Fibroblast of the aortic adventitia (primary cell): ENCODE results near the gene PTPN1. TPM values are rescaled to one million over a fixed set of nuclear protein-coding genes. Genes with fewer than 3 reads are reported as not detected.

Experiments
- DNase-seq: peaks from one replicate; pipeline ENCODE4 v3.0.0-alpha.2; 2010; ENCODE audit warnings: low read depth
- H3K4me3 ChIP-seq: 2 replicates; pipeline ENCODE4 v1.5.1; 2011; ENCODE audit warnings: low read depth, mild to moderate bottlenecking, control low read depth, low read length, moderate library complexity
- total RNA-seq: library from RNA; depleted of rRNA; stranded (reverse); fragments of >200 nt; gene quantifications from 2 replicates; pipeline ENCODE4 v1.2.3, GENCODE V29; 2012; ENCODE audit warnings: low replicate concordance
- TF ChIP-seq, protein P1 (sequence below): IDR thresholded peaks from 2 replicates; pipeline ENCODE4 v1.5.1; 2011; ENCODE audit warnings: mild to moderate bottlenecking, low read length, control low read depth, inconsistent platforms; ENCODE audit not compliant: insufficient read depth

Gene PTPN1
- total RNA-seq, 1 donor: 19.9 TPM

DNA sequence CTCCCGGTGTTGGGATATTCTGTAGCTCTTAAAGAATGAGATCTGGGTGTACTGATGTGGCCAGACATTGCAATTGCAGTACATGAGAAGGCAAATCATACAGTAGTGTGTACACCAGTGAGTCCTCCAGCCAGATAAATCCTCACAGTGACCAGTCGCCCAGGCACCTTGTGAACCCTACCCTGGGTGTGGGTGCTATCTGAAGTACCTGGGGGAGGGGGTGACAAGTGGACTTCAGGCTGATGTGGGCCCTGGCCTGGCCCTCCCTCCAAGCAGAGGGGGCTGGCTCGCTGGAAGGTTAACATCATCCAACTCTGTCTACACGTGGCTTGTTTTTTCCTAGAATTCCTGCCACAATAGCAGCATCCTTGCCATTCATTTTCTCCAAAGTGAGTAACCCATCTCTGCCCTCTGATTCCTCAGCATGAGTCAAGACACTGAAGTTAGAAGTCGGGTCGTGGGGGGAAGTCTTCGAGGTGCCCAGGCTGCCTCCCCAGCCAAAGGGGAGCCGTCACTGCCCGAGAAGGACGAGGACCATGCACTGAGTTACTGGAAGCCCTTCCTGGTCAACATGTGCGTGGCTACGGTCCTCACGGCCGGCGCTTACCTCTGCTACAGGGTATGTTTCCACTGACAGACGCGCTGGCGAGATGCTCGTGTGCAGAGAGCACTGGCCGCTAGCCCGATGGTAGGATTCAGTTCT lies 70.8 kb downstream of the PTPN1 start:
- no peak for DNase-seq
- TF ChIP-seq, protein P1, sequence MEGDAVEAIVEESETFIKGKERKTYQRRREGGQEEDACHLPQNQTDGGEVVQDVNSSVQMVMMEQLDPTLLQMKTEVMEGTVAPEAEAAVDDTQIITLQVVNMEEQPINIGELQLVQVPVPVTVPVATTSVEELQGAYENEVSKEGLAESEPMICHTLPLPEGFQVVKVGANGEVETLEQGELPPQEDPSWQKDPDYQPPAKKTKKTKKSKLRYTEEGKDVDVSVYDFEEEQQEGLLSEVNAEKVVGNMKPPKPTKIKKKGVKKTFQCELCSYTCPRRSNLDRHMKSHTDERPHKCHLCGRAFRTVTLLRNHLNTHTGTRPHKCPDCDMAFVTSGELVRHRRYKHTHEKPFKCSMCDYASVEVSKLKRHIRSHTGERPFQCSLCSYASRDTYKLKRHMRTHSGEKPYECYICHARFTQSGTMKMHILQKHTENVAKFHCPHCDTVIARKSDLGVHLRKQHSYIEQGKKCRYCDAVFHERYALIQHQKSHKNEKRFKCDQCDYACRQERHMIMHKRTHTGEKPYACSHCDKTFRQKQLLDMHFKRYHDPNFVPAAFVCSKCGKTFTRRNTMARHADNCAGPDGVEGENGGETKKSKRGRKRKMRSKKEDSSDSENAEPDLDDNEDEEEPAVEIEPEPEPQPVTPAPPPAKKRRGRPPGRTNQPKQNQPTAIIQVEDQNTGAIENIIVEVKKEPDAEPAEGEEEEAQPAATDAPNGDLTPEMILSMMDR: no peak
- no peak overlapping the region for H3K4me3 ChIP-seq

DNA sequence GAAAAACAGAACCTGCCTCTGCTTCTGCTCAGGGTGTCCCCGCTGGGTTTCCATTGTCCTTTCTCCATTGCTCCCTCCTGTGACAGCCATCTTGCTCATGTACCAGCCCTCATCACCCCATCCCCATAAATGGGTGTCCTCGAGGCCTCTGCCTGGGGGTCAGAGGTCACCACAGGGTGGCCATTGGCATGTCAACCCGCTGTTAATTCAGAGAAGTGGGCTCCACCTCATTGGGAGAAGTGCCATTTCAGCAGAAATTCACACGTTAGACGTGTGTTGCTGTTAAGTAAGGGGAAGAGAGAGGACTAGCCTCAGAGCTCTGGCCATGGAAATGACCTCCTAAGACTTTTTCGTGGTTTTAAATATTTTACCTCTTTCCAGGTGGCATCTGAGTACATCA lies 71.9 kb downstream of the PTPN1 start:
- TF ChIP-seq, protein P1: no peak
- no peak for DNase-seq
- no peak overlapping the region for H3K4me3 ChIP-seq

DNA sequence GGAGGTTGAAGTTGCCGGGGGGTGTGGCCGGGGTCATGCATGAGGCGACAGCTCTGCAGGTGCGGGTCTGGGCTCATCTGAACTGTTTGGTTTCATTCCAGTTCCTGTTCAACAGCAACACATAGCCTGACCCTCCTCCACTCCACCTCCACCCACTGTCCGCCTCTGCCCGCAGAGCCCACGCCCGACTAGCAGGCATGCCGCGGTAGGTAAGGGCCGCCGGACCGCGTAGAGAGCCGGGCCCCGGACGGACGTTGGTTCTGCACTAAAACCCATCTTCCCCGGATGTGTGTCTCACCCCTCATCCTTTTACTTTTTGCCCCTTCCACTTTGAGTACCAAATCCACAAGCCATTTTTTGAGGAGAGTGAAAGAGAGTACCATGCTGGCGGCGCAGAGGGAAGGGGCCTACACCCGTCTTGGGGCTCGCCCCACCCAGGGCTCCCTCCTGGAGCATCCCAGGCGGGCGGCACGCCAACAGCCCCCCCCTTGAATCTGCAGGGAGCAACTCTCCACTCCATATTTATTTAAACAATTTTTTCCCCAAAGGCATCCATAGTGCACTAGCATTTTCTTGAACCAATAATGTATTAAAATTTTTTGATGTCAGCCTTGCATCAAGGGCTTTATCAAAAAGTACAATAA lies 72.5 kb downstream of the PTPN1 start:
- TF ChIP-seq, protein P1: no peak
- no peak overlapping the region for H3K4me3 ChIP-seq
- no peak for DNase-seq

DNA sequence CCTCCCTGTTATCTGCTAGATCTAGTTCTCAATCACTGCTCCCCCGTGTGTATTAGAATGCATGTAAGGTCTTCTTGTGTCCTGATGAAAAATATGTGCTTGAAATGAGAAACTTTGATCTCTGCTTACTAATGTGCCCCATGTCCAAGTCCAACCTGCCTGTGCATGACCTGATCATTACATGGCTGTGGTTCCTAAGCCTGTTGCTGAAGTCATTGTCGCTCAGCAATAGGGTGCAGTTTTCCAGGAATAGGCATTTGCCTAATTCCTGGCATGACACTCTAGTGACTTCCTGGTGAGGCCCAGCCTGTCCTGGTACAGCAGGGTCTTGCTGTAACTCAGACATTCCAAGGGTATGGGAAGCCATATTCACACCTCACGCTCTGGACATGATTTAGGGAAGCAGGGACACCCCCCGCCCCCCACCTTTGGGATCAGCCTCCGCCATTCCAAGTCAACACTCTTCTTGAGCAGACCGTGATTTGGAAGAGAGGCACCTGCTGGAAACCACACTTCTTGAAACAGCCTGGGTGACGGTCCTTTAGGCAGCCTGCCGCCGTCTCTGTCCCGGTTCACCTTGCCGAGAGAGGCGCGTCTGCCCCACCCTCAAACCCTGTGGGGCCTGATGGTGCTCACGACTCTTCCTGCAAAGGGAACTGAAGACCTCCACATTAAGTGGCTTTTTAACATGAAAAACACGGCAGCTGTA lies 73.4 kb downstream of the PTPN1 start:
- DNase-seq: no peak
- TF ChIP-seq, protein P1: no peak
- H3K4me3 ChIP-seq: no peak overlapping the region

DNA sequence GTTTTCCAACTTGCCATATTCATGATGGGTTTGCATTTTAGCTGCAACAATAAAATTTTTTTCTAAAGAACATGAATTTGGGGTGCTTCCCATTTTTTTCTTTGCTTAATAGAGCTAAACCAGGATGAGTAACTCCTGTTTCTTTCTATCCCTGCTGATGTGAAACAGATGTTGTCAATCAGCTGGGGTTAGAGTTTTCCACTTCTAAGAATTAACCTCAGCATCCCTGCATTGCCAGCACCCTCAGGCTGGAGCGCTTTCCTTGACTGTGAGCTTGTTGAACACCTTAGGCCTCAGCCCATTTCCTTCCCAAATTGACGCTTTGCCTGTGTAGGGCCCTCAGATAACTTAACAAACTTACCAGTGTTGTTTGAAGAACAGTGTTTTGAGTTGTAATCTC lies 74.5 kb downstream of the PTPN1 start:
- no peak overlapping the region for H3K4me3 ChIP-seq
- no peak for DNase-seq
- TF ChIP-seq, protein P1: no peak

DNA sequence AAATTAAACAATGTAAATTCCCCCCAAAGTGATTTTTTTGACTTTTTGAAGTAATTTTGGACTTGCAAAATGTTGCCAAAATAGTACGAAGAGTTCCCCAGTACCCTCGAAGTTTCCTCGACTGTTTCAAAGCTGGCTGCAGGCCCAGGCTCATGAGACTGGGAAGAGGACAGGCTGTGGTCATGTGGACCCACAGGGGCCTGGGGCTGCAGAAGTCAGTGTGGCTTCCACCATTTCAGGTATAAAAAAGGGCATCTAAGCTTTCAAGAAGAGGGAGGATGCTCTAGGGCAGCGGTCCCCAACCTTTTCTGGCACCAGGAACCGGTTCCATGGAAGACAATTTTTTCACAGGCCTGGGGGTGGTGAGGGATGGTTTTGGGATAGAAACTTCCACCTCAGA lies 75.0 kb downstream of the PTPN1 start:
- no peak for DNase-seq
- no peak overlapping the region for H3K4me3 ChIP-seq
- TF ChIP-seq, protein P1: no peak
